ENCODE results near the gene PER1. TPM values are rescaled to one million over a fixed set of nuclear protein-coding genes. Genes with fewer than 3 reads are reported as not detected.

Gene PER1
- total RNA-seq, 4 donors from 2014 or later = 67.1 to 188 (median 136) TPM

- H3K36me3 ChIP-seq = peaks cover 15 to 88% of the 10 kb centered on the region in 2 donors
- 87% methylated on average over 3 of the region's 15 CpGs; no CpG with 5 or more reads in 1 of the 2 donors for WGBS, 2 donors (ENCODE audit: low coverage in 1 of 2)
These were observed 9.2 kb downstream of the PER1 start for GRCh38 chr17:8142887-8143580.

GRCh38 chr17:8142158-8142886 is 9.9 kb downstream of the PER1 start:
- Histone ChIP-seq H3K9me3 (no peaks in the 10 kb centered on the region), H3K4me3 (no peak overlapping the region), H3K27me3 (no peaks in the 10 kb centered on the region), H3K36me3 (peaks cover 15 to 81% of the 10 kb centered on the region in 2 donors), H3K27ac (peak overlapping the region in 3 of 4 donors; percentile 99 to 100 (median 99)), H3K4me1 (peaks cover 0 to 95% (median 9%) of the 10 kb centered on the region in 3 donors)
- no peak for TF ChIP-seq POLR2AphosphoS5 (IDR thresholded peaks at IDR 0.05)
- peak in 1 of 2 donors; percentile 17 for TF ChIP-seq POLR2A (IDR thresholded peaks at IDR 0.05)
- no peak for TF ChIP-seq CTCF (IDR thresholded peaks at IDR 0.05)
- no peak for TF ChIP-seq EP300 (IDR thresholded peaks at IDR 0.05)
- ATAC-seq = no peak
- 55% methylated on average over 5 of the region's 23 CpGs; no CpG with 5 or more reads in 1 of the 2 donors for WGBS, 2 donors (ENCODE audit: low coverage in 1 of 2)

More at GRCh38 chr17:8142887-8143580, 9.2 kb downstream of the PER1 start:
- no peak for TF ChIP-seq POLR2A (IDR thresholded peaks at IDR 0.05)
- no peak for TF ChIP-seq CTCF (IDR thresholded peaks at IDR 0.05)
- TF ChIP-seq POLR2AphosphoS5 (IDR thresholded peaks at IDR 0.05) = no peak
- no peak for TF ChIP-seq EP300 (IDR thresholded peaks at IDR 0.05)
- peak overlapping the region in 3 of 4 donors; percentile 99 to 100 (median 99) for H3K27ac ChIP-seq
- H3K4me3 ChIP-seq = no peak overlapping the region
- no peak for ATAC-seq
- no peaks in the 10 kb centered on the region for H3K9me3 ChIP-seq
- peaks cover 0 to 97% (median 7%) of the 10 kb centered on the region in 3 donors for H3K4me1 ChIP-seq
- no peaks in the 10 kb centered on the region for H3K27me3 ChIP-seq

- peaks cover 11 to 75% of the 10 kb centered on the region in 2 donors for H3K36me3 ChIP-seq
- H3K27ac ChIP-seq = peak overlapping the region in 3 of 4 donors; percentile 99 to 100 (median 99)
- no CpG with 5 or more reads among the region's 11 CpGs for WGBS, 2 donors (ENCODE audit: low coverage in 1 of 2)
These were observed 10.5 kb downstream of the PER1 start for GRCh38 chr17:8141741-8142140.

GRCh38 chr17:8141045-8141444 is 11.2 kb downstream of the PER1 start:
- no peak for ATAC-seq
- Histone ChIP-seq H3K27ac (peak overlapping the region in 3 of 4 donors; percentile 99 to 100 (median 99)), H3K27me3 (no peaks in the 10 kb centered on the region), H3K4me3 (no peak overlapping the region), H3K9me3 (no peaks in the 10 kb centered on the region), H3K36me3 (peaks cover 5 to 68% of the 10 kb centered on the region in 2 donors), H3K4me1 (peaks cover 0 to 83% (median 9%) of the 10 kb centered on the region in 3 donors)
- 77 to 93% methylated on average over 4 of the region's 7 CpGs for WGBS, 2 donors (ENCODE audit: low coverage in 1 of 2)
- TF ChIP-seq EP300 (IDR thresholded peaks at IDR 0.05) = no peak
- no peak for TF ChIP-seq CTCF (IDR thresholded peaks at IDR 0.05)
- no peak for TF ChIP-seq POLR2AphosphoS5 (IDR thresholded peaks at IDR 0.05)
- no peak for TF ChIP-seq POLR2A (IDR thresholded peaks at IDR 0.05)

More at GRCh38 chr17:8141741-8142140, 10.5 kb downstream of the PER1 start:
- H3K4me1 ChIP-seq = peaks cover 0 to 90% (median 9%) of the 10 kb centered on the region in 3 donors
- no peak for TF ChIP-seq POLR2A (IDR thresholded peaks at IDR 0.05)
- TF ChIP-seq CTCF (IDR thresholded peaks at IDR 0.05) = no peak
- TF ChIP-seq EP300 (IDR thresholded peaks at IDR 0.05) = no peak
- TF ChIP-seq POLR2AphosphoS5 (IDR thresholded peaks at IDR 0.05) = no peak
- H3K4me3 ChIP-seq = no peak overlapping the region
- no peak for ATAC-seq
- H3K9me3 ChIP-seq = no peaks in the 10 kb centered on the region
- H3K27me3 ChIP-seq = no peaks in the 10 kb centered on the region

Data from gastroesophageal sphincter (tissue), 4 donors.